Epithelial cell of esophagus (primary cell): ENCODE measurements around the gene LGALS9C.
"Not testable (repeated sequence)": the region's sequence is repeated elsewhere in the genome, so short reads cannot be mapped to it uniquely, and the experiment has no call there.

Experiments
- DNase-seq: peaks from one replicate; pipeline ENCODE4 v3.0.0; 2010; ENCODE audit warnings: low read depth
- H3K4me3 ChIP-seq: 2 replicates; pipeline ENCODE4 v1.5.1; 2011; ENCODE audit warnings: mild to moderate bottlenecking, low read length, control low read depth

Gene LGALS9C

GRCh38 chr17:18470345-18470930 is 6.2 kb upstream of the LGALS9C start:
- DNase-seq, H3K4me3 ChIP-seq: not testable (repeated sequence)

GRCh38 chr17:18473967-18474366 is 2.6 kb upstream of the LGALS9C start:
- H3K4me3 ChIP-seq, DNase-seq: not testable (repeated sequence)

- H3K4me3 ChIP-seq, result not testable (repeated sequence)
- peak; percentile 20 for DNase-seq
Observed at GRCh38 chr17:18474754-18475153, 1.8 kb upstream of the LGALS9C start.

- H3K4me3 ChIP-seq, DNase-seq: not testable (repeated sequence)
Observed at GRCh38 chr17:18477367-18477766, 778 bp downstream of the LGALS9C start.

- H3K4me3 ChIP-seq, DNase-seq: not testable (repeated sequence)
Observed at GRCh38 chr17:18478362-18478761, 1.8 kb downstream of the LGALS9C start.

- DNase-seq, result peak; percentile 14
- not testable (repeated sequence) for H3K4me3 ChIP-seq
Observed at GRCh38 chr17:18478977-18479595, 2.5 kb downstream of the LGALS9C start.

- not testable (repeated sequence) for H3K4me3 ChIP-seq, DNase-seq
Observed at GRCh38 chr17:18481775-18482174, 5.2 kb downstream of the LGALS9C start.

- H3K4me3 ChIP-seq, DNase-seq: not testable (repeated sequence)
Observed at GRCh38 chr17:18485936-18486464, 9.4 kb downstream of the LGALS9C start.

GRCh38 chr17:18487633-18488032 is 11.0 kb downstream of the LGALS9C start:
- DNase-seq, H3K4me3 ChIP-seq: not testable (repeated sequence)

- not testable (repeated sequence) for H3K4me3 ChIP-seq, DNase-seq
Observed at GRCh38 chr17:18488622-18489021, 12.0 kb downstream of the LGALS9C start.

- not testable (repeated sequence) for H3K4me3 ChIP-seq, DNase-seq
Observed at GRCh38 chr17:18490016-18490415, 13.4 kb downstream of the LGALS9C start.

GRCh38 chr17:18492712-18493480 is 16.3 kb downstream of the LGALS9C start:
- not testable (repeated sequence) for H3K4me3 ChIP-seq, DNase-seq

- H3K4me3 ChIP-seq, DNase-seq: not testable (repeated sequence)
Observed at GRCh38 chr17:18494250-18494768, 17.7 kb downstream of the LGALS9C start.

GRCh38 chr17:18497044-18497443 is 20.5 kb downstream of the LGALS9C start:
- DNase-seq, H3K4me3 ChIP-seq: not testable (repeated sequence)

GRCh38 chr17:18499100-18499499 is 22.5 kb downstream of the LGALS9C start:
- H3K4me3 ChIP-seq, DNase-seq: not testable (repeated sequence)

- not testable (repeated sequence) for H3K4me3 ChIP-seq, DNase-seq
Observed at GRCh38 chr17:18499756-18500155, 23.2 kb downstream of the LGALS9C start.

GRCh38 chr17:18500281-18500680 is 23.7 kb downstream of the LGALS9C start:
- not testable (repeated sequence) for DNase-seq, H3K4me3 ChIP-seq

GRCh38 chr17:18500816-18501215 is 24.2 kb downstream of the LGALS9C start:
- DNase-seq, H3K4me3 ChIP-seq: not testable (repeated sequence)

GRCh38 chr17:18503221-18503620 is 26.6 kb downstream of the LGALS9C start:
- not testable (repeated sequence) for H3K4me3 ChIP-seq, DNase-seq

- not testable (repeated sequence) for DNase-seq, H3K4me3 ChIP-seq
Observed at GRCh38 chr17:18507729-18508128, 31.1 kb downstream of the LGALS9C start.
